IPS-18c (cell line): Measurements from ENCODE around the gene SDK2.

ENCODE experiments used
- H3K4me3 ChIP-seq: 2 replicates; pipeline ENCODE4 v1.7.0; 2013; ENCODE audit warnings: low read depth, mild to moderate bottlenecking, low read length, moderate library complexity; ENCODE audit not compliant: insufficient read depth
- H3K9me3 ChIP-seq: one replicate; pipeline ENCODE4 v1.6.1; 2013; ENCODE audit warnings: mild to moderate bottlenecking, low read length, moderate library complexity; ENCODE audit not compliant: control insufficient read depth, insufficient read depth

The SDK2 gene

DNA sequence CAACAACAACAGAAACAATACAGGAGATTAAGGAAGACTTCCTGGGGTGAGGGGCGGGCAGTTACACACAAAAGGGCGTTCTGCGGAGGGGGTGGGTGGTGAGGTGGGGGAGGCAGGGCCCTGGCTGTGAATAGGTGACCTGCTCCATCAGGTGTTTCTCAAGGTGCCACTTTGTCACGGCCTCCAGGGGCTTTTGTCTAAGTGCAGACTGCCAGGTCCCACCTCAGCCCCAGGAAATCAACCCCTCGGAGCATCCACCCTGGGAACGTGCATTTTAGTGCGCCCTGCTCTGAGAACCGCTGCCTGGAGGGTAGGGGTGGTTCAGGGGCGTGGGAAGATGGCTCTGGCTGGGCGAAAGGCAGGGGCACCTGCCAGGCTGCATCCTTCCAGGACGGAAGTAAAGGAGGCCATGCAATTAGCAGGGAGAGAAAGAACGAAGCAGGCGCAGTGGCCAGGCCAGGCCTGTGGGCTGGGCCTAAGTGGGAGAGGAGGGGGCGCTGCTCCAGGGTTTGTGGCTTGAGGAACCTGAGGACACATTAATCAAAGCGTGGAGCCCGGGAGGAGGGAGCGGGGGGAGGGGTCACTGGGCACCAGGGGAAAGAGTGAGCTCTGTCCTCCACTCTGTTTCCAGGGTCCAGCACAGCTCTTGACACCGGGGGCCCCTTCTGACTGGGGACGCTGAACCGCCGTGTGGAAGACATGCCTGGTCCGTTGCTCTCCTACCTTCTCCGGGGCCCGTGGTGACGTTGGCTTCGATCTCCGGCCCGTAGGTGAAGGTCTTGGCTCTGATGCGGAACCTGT is 283.1 kb downstream of the SDK2 start:
- Histone ChIP-seq H3K9me3 (no peaks in the 10 kb centered on the region), H3K4me3 (peak overlapping the region; percentile 15; the same call in 1 of the 2 replicates)

DNA sequence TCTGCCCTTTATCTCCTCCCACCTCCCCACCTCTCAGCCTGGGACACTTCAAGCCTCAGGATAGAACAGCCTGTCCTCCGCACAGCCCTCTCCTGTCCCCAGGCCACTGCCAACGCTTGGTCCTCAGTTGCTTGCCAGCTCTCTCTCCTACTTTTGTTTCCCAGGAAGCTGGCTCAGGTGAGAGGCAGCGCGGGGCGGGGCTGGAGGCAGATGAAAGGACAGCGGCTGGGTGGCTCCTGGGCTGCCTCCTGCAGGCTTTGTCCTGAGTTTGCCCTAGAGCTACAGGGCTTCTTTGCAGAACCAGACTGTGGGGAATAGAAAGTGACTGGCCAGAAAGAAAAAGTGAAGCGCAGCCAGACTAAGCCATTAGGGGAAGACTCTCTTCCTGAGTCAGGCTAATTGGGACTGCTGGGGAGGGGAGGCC is 284.2 kb downstream of the SDK2 start:
- Histone ChIP-seq H3K9me3 (no peaks in the 10 kb centered on the region), H3K4me3 (no peak overlapping the region; the same call in none of the 2 replicates)

GRCh38 chr17:73359352-73359751 is 284.9 kb downstream of the SDK2 start:
- H3K9me3 ChIP-seq: no peaks in the 10 kb centered on the region

GRCh38 chr17:73358668-73359067 is 285.6 kb downstream of the SDK2 start:
- no peak overlapping the region for H3K4me3 ChIP-seq
- H3K9me3 ChIP-seq: no peaks in the 10 kb centered on the region

More at GRCh38 chr17:73359352-73359751, 284.9 kb downstream of the SDK2 start:
- no peak overlapping the region for H3K4me3 ChIP-seq

DNA sequence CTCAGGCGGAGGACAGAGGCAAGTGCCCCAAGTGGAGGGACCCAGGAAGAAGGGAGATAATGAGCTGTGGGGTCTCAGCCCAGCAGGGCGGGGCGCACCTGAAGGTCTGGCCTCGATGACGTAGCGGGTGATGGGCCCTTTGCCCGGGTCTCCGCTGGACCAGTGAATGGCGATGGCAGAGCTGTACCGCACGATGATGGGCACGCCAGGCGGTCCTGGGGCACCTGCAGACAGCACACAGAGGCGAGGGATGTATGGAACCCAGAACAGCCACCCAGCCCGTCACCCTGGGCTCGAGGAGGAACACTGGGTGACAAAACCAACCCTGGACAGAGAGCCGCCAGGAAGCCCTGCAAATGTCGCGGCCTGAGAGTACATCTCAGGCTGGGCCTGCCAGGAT is 286.3 kb downstream of the SDK2 start:
- H3K9me3 ChIP-seq: no peaks in the 10 kb centered on the region
- H3K4me3 ChIP-seq: no peak overlapping the region; the same call in 1 of the 2 replicates

DNA sequence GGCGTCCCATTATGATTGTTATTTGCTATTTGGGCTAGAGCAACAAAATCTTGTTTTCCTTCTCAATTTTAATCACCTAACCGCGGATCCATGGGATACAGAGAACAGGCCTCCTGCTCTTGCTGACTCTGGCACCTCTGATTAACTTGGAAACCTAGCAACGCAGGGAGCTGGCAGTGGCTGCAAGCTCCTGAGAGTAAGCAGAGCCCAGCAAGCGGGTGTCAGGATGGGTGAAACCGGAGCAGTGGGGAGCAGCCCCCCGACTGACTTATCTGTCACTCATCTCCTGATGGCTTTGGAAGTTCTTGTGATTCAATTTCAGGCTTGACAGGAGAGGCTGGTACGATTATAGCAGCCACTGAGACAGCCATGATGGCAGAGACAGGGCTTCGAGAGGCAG is 286.9 kb downstream of the SDK2 start:
- no peak overlapping the region for H3K4me3 ChIP-seq
- no peaks in the 10 kb centered on the region for H3K9me3 ChIP-seq

- Histone ChIP-seq H3K9me3 (no peaks in the 10 kb centered on the region), H3K4me3 (no peak overlapping the region)
Measured at GRCh38 chr17:73356561-73357170, 287.6 kb downstream of the SDK2 start.

DNA sequence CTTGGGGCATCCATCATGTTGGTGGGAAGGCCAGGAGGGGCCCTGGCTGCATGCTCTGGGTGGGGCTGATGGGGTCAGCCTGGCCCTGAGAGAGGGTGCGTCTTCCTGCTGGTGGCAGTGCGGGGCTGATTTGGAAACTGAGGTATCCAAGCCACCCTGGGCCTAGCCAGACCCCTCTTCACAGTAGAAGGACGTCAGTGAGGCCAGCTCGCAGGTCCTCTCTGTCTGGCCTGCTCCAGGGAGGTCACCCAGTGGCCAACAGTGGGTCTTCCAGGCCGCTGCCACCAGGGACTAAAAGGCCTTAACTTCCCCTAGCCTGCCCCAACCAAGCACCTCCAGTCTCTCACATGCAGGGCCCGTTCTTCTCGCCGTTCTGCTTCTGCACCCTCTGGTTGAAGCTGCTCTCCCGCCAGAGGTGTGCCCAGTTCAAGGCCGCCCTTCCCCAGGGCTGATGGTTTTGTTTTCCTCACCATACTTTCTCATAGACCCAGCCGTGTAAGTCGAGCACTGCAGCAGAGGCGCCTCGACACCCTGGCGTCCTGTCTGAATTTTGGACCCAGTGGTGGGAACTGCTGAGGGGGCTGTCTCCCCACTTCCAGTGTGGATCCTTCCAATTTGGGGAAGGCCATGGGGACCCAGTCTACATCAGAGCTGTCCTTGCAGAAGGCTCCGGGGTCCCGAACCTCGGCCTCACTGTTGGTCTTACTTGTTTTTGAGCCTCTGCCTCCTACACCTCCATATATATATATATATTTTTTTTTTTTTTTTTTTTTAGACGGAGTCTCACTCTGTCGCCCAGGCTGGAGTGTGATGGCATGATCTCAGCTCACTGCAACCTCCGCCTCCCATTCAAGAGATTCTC is 289.6 kb downstream of the SDK2 start:
- no peak overlapping the region for H3K4me3 ChIP-seq
- H3K9me3 ChIP-seq: no peaks in the 10 kb centered on the region

DNA sequence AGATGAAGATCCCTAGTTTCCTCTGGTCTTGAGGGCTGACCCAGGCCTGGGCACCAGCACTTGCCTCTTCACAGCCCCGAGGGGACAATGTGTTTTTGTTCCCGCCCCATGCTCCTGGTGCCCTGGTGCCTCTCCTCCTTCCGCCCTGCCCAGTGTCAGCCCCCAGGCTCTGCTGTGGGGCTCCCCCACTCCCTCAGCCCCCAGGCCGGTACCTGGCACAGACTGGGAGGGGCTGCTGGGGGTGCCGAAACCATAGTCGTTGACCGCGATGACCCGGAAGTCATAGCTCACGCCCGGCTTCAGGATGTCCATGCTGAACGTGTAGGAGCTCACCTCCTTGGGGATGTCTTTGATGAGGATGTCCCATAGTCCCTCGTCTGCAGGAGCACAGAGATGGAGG is 292.0 kb downstream of the SDK2 start:
- no peaks in the 10 kb centered on the region for H3K9me3 ChIP-seq
- H3K4me3 ChIP-seq: no peak overlapping the region

- no peak overlapping the region for H3K4me3 ChIP-seq
- no peaks in the 10 kb centered on the region for H3K9me3 ChIP-seq
Measured at GRCh38 chr17:73351764-73352163, 292.5 kb downstream of the SDK2 start.

- no peak overlapping the region for H3K4me3 ChIP-seq
- H3K9me3 ChIP-seq: no peaks in the 10 kb centered on the region
Measured at GRCh38 chr17:73350864-73351263, 293.4 kb downstream of the SDK2 start.

DNA sequence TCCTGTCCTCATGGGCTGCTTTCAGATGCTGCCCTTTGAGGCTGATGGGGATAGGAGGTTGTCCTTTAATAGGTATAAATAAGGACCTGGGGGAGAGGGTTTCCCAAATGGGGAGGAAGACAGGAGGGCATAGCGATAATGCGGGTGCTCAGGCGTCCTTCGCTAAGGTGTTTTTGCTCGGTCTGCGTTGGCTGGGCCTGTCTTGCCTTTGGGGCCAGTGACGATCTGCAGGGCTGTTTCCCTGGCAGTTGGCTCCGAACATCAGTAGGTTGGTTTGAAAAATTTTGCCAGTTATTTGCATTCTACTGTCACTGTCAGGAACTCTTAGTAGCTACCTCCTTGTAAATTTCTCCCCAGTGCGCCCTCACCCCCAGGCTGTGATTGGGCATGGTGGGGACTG is 294.6 kb downstream of the SDK2 start:
- Histone ChIP-seq H3K9me3 (no peaks in the 10 kb centered on the region), H3K4me3 (no peak overlapping the region)

DNA sequence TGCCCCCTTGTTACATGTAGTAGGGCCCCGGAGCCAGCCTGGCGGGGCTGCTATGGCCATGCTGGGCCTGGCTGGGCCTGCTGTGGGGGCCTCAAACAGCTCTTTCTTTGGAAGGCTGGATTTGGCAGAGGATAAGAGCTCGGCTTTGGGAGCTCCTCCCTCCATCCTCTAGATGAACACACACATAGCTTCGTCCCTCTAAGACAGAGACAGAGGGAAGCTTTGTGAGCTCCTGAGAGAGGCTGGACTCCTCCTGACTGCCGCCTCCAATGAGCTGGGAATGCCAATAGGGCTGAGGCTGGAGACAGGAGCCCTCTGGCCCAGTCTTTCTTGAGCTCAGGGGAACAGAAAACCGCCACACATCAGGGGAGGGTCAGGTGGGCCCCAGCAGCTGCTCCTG is 295.1 kb downstream of the SDK2 start:
- Histone ChIP-seq H3K4me3 (no peak overlapping the region), H3K9me3 (no peaks in the 10 kb centered on the region)

- Histone ChIP-seq H3K9me3 (no peaks in the 10 kb centered on the region), H3K4me3 (no peak overlapping the region)
Measured at GRCh38 chr17:73348829-73349095, 295.5 kb downstream of the SDK2 start.

- Histone ChIP-seq H3K9me3 (no peaks in the 10 kb centered on the region), H3K4me3 (no peak overlapping the region)
Measured at GRCh38 chr17:73348018-73348828, 296.0 kb downstream of the SDK2 start.

DNA sequence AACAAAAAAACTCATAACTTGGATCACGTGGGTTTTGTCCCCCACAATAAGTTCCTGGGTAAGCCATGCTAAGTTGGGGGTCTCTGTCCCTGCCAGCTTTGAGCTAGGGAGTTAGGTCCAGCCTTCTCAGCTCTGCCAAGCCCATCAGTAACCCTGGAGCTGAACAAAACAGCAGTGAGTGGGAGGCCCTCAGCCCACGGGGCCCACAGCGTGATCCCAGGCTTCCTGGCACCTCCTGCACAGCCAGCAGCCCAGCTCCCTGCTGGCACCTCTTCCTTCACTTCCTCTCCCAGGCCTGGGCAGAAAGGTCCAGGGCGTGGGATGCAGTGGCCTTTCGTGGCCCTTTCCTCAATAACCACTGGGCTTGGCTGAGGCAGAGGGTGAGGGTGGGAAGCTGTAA is 296.9 kb downstream of the SDK2 start:
- Histone ChIP-seq H3K4me3 (no peak overlapping the region), H3K9me3 (no peaks in the 10 kb centered on the region)

GRCh38 chr17:73346501-73347162 is 297.6 kb downstream of the SDK2 start:
- H3K4me3 ChIP-seq: no peak overlapping the region
- H3K9me3 ChIP-seq: no peaks in the 10 kb centered on the region
